Measurements from ENCODE around the gene CMKLR1. TPM values are rescaled to one million over a fixed set of nuclear protein-coding genes. Genes with fewer than 3 reads are reported as not detected.

Gene CMKLR1
- total RNA-seq, 1 donor from 2014 or later, result 0.12 TPM

GRCh38 chr12:108252523-108252922 is 86.6 kb downstream of the CMKLR1 start:
- H3K4me3 ChIP-seq (ENCODE audit: low read depth, low read length), result no peak overlapping the region
- TF ChIP-seq CTCF (conservative IDR thresholded peaks at IDR 0.05; ENCODE audit: low read depth, low read length), result no peak
- no peak for DNase-seq (ENCODE audit: low read depth)

- DNase-seq (ENCODE audit: low read depth), result no peak
- no peak overlapping the region for H3K4me3 ChIP-seq (ENCODE audit: low read depth, low read length)
- no peak for TF ChIP-seq CTCF (conservative IDR thresholded peaks at IDR 0.05; ENCODE audit: low read depth, low read length)
Observed at GRCh38 chr12:108248011-108248410, 91.1 kb downstream of the CMKLR1 start.

GRCh38 chr12:108247130-108247529 is 92.0 kb downstream of the CMKLR1 start:
- no peak for TF ChIP-seq CTCF (conservative IDR thresholded peaks at IDR 0.05; ENCODE audit: low read depth, low read length)
- H3K4me3 ChIP-seq (ENCODE audit: low read depth, low read length), result no peak overlapping the region
- no peak for DNase-seq (ENCODE audit: low read depth)

- no peak overlapping the region for H3K4me3 ChIP-seq (ENCODE audit: low read depth, low read length)
- no peak for TF ChIP-seq CTCF (conservative IDR thresholded peaks at IDR 0.05; ENCODE audit: low read depth, low read length)
- no peak for DNase-seq (ENCODE audit: low read depth)
Observed at GRCh38 chr12:108241986-108242703, 97.0 kb downstream of the CMKLR1 start.

- no peak for TF ChIP-seq CTCF (conservative IDR thresholded peaks at IDR 0.05; ENCODE audit: low read depth, low read length)
- H3K4me3 ChIP-seq (ENCODE audit: low read depth, low read length), result no peak overlapping the region
- no peak for DNase-seq (ENCODE audit: low read depth)
Observed at GRCh38 chr12:108240928-108241327, 98.2 kb downstream of the CMKLR1 start.

- H3K4me3 ChIP-seq (ENCODE audit: low read depth, low read length), result no peak overlapping the region
- no peak for DNase-seq (ENCODE audit: low read depth)
- TF ChIP-seq CTCF (conservative IDR thresholded peaks at IDR 0.05; ENCODE audit: low read depth, low read length), result no peak
Observed at GRCh38 chr12:108240027-108240785, 98.9 kb downstream of the CMKLR1 start.

All from epithelial cell of proximal tubule (primary cell).